ENCODE data around the gene SCN4A.
A peak's percentile ranks its signal among the peaks of the same experiment; 100 is the strongest.

Gene SCN4A

GRCh38 chr17:63998721-63999679 is 26.3 kb upstream of the SCN4A start:
- no peak for TF ChIP-seq MAX (IDR thresholded peaks at IDR 0.05; ENCODE audit: low read depth, low read length)
- TF ChIP-seq CTCF (IDR thresholded peaks at IDR 0.05; ENCODE audit: low read depth, low read length) = no peak
- TF ChIP-seq POLR2A (IDR thresholded peaks at IDR 0.05; ENCODE audit: extremely low read depth, insufficient read length) = no peak
- no peak for TF ChIP-seq MYC (IDR thresholded peaks at IDR 0.05; ENCODE audit: low read depth, low read length)
- no peak for DNase-seq (ENCODE audit: low read depth)

GRCh38 chr17:63998050-63998720 is 25.5 kb upstream of the SCN4A start, which contains the start of gene PRR29:
Gene PRR29, plus strand, starts transcription at chr17:63998351. Its CDS starts 14 bp downstream, at chr17:63998365.
- no peak within 1 kb of the TSS for H3K4me3 ChIP-seq (ENCODE audit: low read depth, low read length)
- TF ChIP-seq CTCF (IDR thresholded peaks at IDR 0.05; ENCODE audit: low read depth, low read length) = no peak
- TF ChIP-seq MYC (IDR thresholded peaks at IDR 0.05; ENCODE audit: low read depth, low read length) = no peak
- TF ChIP-seq MAX (IDR thresholded peaks at IDR 0.05; ENCODE audit: low read depth, low read length) = no peak
- no peak for TF ChIP-seq POLR2A (IDR thresholded peaks at IDR 0.05; ENCODE audit: extremely low read depth, insufficient read length)
- DNase-seq (ENCODE audit: low read depth) = peak; percentile 49

More at GRCh38 chr17:63998721-63999679, 26.3 kb upstream of the SCN4A start:
- no peak overlapping the region for H3K4me3 ChIP-seq (ENCODE audit: low read depth, low read length)

- no peak for DNase-seq (ENCODE audit: low read depth)
- H3K4me3 ChIP-seq (ENCODE audit: low read depth, low read length) = no peak overlapping the region
These were observed 24.8 kb upstream of the SCN4A start for GRCh38 chr17:63997341-63998048.

GRCh38 chr17:63996430-63997182 is 23.9 kb upstream of the SCN4A start:
- H3K4me3 ChIP-seq (ENCODE audit: low read depth, low read length) = no peak overlapping the region
- TF ChIP-seq MAX (IDR thresholded peaks at IDR 0.05; ENCODE audit: low read depth, low read length) = no peak
- no peak for TF ChIP-seq POLR2A (IDR thresholded peaks at IDR 0.05; ENCODE audit: extremely low read depth, insufficient read length)
- no peak for TF ChIP-seq CTCF (IDR thresholded peaks at IDR 0.05; ENCODE audit: low read depth, low read length)
- TF ChIP-seq MYC (IDR thresholded peaks at IDR 0.05; ENCODE audit: low read depth, low read length) = no peak
- DNase-seq (ENCODE audit: low read depth) = no peak

More at GRCh38 chr17:63997341-63998048, 24.8 kb upstream of the SCN4A start:
- no peak for TF ChIP-seq MYC (IDR thresholded peaks at IDR 0.05; ENCODE audit: low read depth, low read length)
- no peak for TF ChIP-seq CTCF (IDR thresholded peaks at IDR 0.05; ENCODE audit: low read depth, low read length)
- no peak for TF ChIP-seq POLR2A (IDR thresholded peaks at IDR 0.05; ENCODE audit: extremely low read depth, insufficient read length)
- TF ChIP-seq MAX (IDR thresholded peaks at IDR 0.05; ENCODE audit: low read depth, low read length) = no peak

- no peak for DNase-seq (ENCODE audit: low read depth)
- H3K4me3 ChIP-seq (ENCODE audit: low read depth, low read length) = no peak overlapping the region
- no peak for TF ChIP-seq MYC (IDR thresholded peaks at IDR 0.05; ENCODE audit: low read depth, low read length)
- TF ChIP-seq CTCF (IDR thresholded peaks at IDR 0.05; ENCODE audit: low read depth, low read length) = no peak
- no peak for TF ChIP-seq MAX (IDR thresholded peaks at IDR 0.05; ENCODE audit: low read depth, low read length)
- TF ChIP-seq POLR2A (IDR thresholded peaks at IDR 0.05; ENCODE audit: extremely low read depth, insufficient read length) = no peak
These were observed 22.9 kb upstream of the SCN4A start for GRCh38 chr17:63995626-63996025.

Data from NB4 (cell line).